Measurements from ENCODE around the gene CBL.

CBL gene

DNA sequence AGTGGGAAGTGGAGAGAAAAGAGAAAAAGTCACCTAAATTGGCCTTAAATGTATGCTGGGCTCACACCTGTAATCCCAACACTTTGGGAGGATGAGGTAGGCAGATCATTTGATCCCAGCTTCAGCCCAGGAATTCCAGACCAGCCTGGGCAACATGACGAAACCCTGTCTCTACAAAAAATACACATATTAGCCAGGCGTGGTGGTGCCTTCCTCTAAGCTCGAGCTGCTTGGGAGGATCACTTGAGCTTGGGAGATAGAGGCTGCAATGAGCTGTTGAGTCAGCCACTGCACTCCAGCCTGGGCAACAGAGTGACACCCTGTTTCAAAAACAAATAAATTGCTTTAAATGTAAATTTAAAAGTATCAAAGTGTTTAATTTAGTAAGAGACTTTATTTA is 3.9 kb downstream of the CBL start:
- Histone ChIP-seq H3K4me3 (ENCODE audit: low read length, poor library complexity, severe bottlenecking) (peak overlapping the region; percentile 24), H3K36me3 (ENCODE audit: insufficient read depth, low read length) (no peaks in the 10 kb centered on the region), H3F3A (ENCODE audit: low read depth) (no peaks in the 10 kb centered on the region), H3K4me2 (ENCODE audit: low read depth, low read length, poor library complexity, severe bottlenecking) (peak overlapping the region; percentile 78), H3K27me3 (ENCODE audit: insufficient read depth, low read length, poor library complexity, severe bottlenecking) (no peaks in the 10 kb centered on the region), H3K4me1 (ENCODE audit: insufficient read depth, low read length, poor library complexity, severe bottlenecking) (peaks cover 35% of the 10 kb centered on the region), H3K9me3 (ENCODE audit: insufficient read depth, low read depth, low read length) (no peaks in the 10 kb centered on the region), H4K20me1 (ENCODE audit: insufficient read depth, low read length, poor library complexity, severe bottlenecking) (peaks cover 55% of the 10 kb centered on the region), H3K9ac (ENCODE audit: low read depth, low read length, poor library complexity, severe bottlenecking) (peak overlapping the region; percentile 9), H2AFZ (ENCODE audit: low read length) (no peak overlapping the region), H3K9me2 (replicated peaks; ENCODE audit: low read depth, low read length) (no peaks in the 10 kb centered on the region), H3K79me2 (ENCODE audit: insufficient read depth, low read length) (peaks cover 84% of the 10 kb centered on the region)
- TF ChIP-seq, protein P1, sequence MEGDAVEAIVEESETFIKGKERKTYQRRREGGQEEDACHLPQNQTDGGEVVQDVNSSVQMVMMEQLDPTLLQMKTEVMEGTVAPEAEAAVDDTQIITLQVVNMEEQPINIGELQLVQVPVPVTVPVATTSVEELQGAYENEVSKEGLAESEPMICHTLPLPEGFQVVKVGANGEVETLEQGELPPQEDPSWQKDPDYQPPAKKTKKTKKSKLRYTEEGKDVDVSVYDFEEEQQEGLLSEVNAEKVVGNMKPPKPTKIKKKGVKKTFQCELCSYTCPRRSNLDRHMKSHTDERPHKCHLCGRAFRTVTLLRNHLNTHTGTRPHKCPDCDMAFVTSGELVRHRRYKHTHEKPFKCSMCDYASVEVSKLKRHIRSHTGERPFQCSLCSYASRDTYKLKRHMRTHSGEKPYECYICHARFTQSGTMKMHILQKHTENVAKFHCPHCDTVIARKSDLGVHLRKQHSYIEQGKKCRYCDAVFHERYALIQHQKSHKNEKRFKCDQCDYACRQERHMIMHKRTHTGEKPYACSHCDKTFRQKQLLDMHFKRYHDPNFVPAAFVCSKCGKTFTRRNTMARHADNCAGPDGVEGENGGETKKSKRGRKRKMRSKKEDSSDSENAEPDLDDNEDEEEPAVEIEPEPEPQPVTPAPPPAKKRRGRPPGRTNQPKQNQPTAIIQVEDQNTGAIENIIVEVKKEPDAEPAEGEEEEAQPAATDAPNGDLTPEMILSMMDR (conservative IDR thresholded peaks at IDR 0.05; ENCODE audit: low read length): no peak
- TF ChIP-seq EZH2phosphoT487 (IDR thresholded peaks at IDR 0.05; ENCODE audit: borderline replicate concordance): no peak

DNA sequence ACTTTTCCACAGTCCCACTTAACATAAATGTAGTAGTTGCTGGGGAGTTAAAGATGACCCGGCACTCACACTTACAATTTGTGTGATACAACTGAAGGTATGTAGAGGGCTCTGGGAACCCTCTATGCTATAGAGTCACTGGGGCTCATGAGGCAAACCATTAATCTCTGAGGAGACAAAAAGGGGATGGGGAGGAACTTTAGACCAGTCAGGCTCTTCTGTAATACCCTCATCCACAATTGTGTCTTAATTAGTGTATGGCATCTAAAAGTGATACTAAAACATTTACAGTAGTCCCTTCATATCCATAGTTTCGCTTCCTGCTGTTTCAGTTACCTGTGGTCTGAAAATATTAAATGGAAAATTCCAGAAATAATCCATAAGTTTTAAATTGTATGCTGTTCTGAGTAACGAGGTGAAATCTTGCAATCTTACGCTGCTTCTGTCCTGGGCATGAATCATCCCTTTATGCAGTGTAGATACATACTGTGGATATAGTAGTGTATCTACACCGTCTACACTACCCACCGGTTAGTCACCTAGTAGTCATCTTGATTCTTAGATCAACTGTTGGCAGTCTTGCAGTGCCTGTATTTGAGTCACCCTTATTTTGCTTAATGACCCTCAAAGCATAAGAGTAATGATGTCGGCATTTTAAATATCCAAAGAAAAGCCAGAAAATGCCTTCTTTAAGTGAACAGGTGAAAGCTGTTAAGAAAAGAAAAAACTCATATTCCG is 12.2 kb downstream of the CBL start:
- H3K27me3 ChIP-seq (ENCODE audit: insufficient read depth, low read length, poor library complexity, severe bottlenecking): no peaks in the 10 kb centered on the region
- H3K4me3 ChIP-seq (ENCODE audit: low read length, poor library complexity, severe bottlenecking): no peak overlapping the region
- no peaks in the 10 kb centered on the region for H3K9me3 ChIP-seq (ENCODE audit: insufficient read depth, low read depth, low read length)
- H2AFZ ChIP-seq (ENCODE audit: low read length): no peak overlapping the region
- no peaks in the 10 kb centered on the region for H3F3A ChIP-seq (ENCODE audit: low read depth)
- peaks cover 28% of the 10 kb centered on the region for H4K20me1 ChIP-seq (ENCODE audit: insufficient read depth, low read length, poor library complexity, severe bottlenecking)
- H3K9me2 ChIP-seq (replicated peaks; ENCODE audit: low read depth, low read length): no peaks in the 10 kb centered on the region
- H3K79me2 ChIP-seq (ENCODE audit: insufficient read depth, low read length): peaks cover 88% of the 10 kb centered on the region
- H3K4me2 ChIP-seq (ENCODE audit: low read depth, low read length, poor library complexity, severe bottlenecking): no peak overlapping the region
- no peaks in the 10 kb centered on the region for H3K4me1 ChIP-seq (ENCODE audit: insufficient read depth, low read length, poor library complexity, severe bottlenecking)
- no peaks in the 10 kb centered on the region for H3K36me3 ChIP-seq (ENCODE audit: insufficient read depth, low read length)
- H3K9ac ChIP-seq (ENCODE audit: low read depth, low read length, poor library complexity, severe bottlenecking): no peak overlapping the region
- TF ChIP-seq, protein P1 (conservative IDR thresholded peaks at IDR 0.05; ENCODE audit: low read length): no peak
- no peak for TF ChIP-seq EZH2phosphoT487 (IDR thresholded peaks at IDR 0.05; ENCODE audit: borderline replicate concordance)

DNA sequence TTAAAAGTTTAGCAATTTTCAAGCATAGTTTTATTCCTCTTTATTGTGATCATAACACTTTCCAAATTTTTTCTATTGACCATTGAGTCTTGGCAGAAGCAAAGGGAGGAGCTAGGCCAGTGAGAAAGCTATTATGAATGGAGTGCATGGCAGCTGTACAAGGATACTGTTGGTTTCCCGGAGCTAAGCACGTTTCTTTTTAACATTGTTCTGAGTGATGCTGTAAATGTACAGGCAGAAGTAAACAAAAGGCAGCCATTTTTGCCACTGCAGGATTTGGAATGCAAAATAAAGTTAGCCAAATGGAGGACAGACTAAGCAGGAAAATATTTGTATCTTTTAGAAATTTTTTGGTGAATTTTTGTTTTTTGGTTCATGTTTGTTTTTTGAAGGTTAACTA is 16.2 kb downstream of the CBL start:
- Histone ChIP-seq H2AFZ (ENCODE audit: low read length) (no peak overlapping the region), H3K9me3 (ENCODE audit: insufficient read depth, low read depth, low read length) (no peaks in the 10 kb centered on the region), H3K9me2 (replicated peaks; ENCODE audit: low read depth, low read length) (no peaks in the 10 kb centered on the region), H3K4me3 (ENCODE audit: low read length, poor library complexity, severe bottlenecking) (no peak overlapping the region), H3K4me2 (ENCODE audit: low read depth, low read length, poor library complexity, severe bottlenecking) (no peak overlapping the region), H3K79me2 (ENCODE audit: insufficient read depth, low read length) (peaks cover 88% of the 10 kb centered on the region), H3K4me1 (ENCODE audit: insufficient read depth, low read length, poor library complexity, severe bottlenecking) (no peaks in the 10 kb centered on the region), H3K27me3 (ENCODE audit: insufficient read depth, low read length, poor library complexity, severe bottlenecking) (no peaks in the 10 kb centered on the region), H3K9ac (ENCODE audit: low read depth, low read length, poor library complexity, severe bottlenecking) (no peak overlapping the region), H3F3A (ENCODE audit: low read depth) (no peaks in the 10 kb centered on the region), H4K20me1 (ENCODE audit: insufficient read depth, low read length, poor library complexity, severe bottlenecking) (peaks cover 22% of the 10 kb centered on the region), H3K36me3 (ENCODE audit: insufficient read depth, low read length) (peaks cover 6% of the 10 kb centered on the region; the same call in 1 of the 2 replicates)
- no peak for TF ChIP-seq EZH2phosphoT487 (IDR thresholded peaks at IDR 0.05; ENCODE audit: borderline replicate concordance)
- TF ChIP-seq, protein P1 (conservative IDR thresholded peaks at IDR 0.05; ENCODE audit: low read length): no peak
